SK-N-MC (cell line): ENCODE measurements around the gene SPTBN4.

Experiments
- EZH2 ChIP-seq: fragments of 200-600 bp; sonication (generic); IDR thresholded peaks from one replicate; pipeline ENCODE4 v1.6.1; 2017; ENCODE audit warnings: antibody characterized with exemption
- POLR2AphosphoS5 ChIP-seq: IDR thresholded peaks from 2 replicates; pipeline ENCODE4 v1.6.1; 2012; ENCODE audit warnings: mild to moderate bottlenecking, low read depth, low read length, borderline replicate concordance

GRCh38 chr19:40433391-40434216, 33.2 kb upstream of the SPTBN4 start:
- TF ChIP-seq EZH2 (no peak), POLR2AphosphoS5 (no peak)
